BLaER1 treated with 17β-estradiol and CSF1 and Interleukin-3, amounts not matched to agents 10 nM and 100 nM (cell line): ENCODE results near the gene TMEM37.
A peak's percentile ranks its signal among the peaks of the same experiment; 100 is the strongest.

Source experiments
- H3K27ac ChIP-seq, 11 experiments: shearing (Covaris generic); formaldehyde crosslinking; 2 replicates each; pipeline ENCODE4 v1.8.1; 2022
- H3K27me3 ChIP-seq, 11 experiments: shearing (Covaris generic); formaldehyde crosslinking; 2 replicates each; pipeline ENCODE4 v1.8.1; 2022
- H3K36me3 ChIP-seq, 11 experiments: shearing (Covaris generic); formaldehyde crosslinking; 2 replicates each; pipeline ENCODE4 v1.8.1; 2022
- H3K4me1 ChIP-seq, 10 experiments: shearing (Covaris generic); formaldehyde crosslinking; 2 replicates each; pipeline ENCODE4 v1.8.1; 2022
- H3K4me2 ChIP-seq, 11 experiments: shearing (Covaris generic); formaldehyde crosslinking; 2 replicates each; pipeline ENCODE4 v1.8.1; 2022
- H3K4me3 ChIP-seq, 10 experiments: shearing (Covaris generic); formaldehyde crosslinking; 2 replicates each; pipeline ENCODE4 v1.8.1; 2022
- H3K9ac ChIP-seq, 11 experiments: shearing (Covaris generic); formaldehyde crosslinking; 2 replicates each; pipeline ENCODE4 v1.8.1; 2022
- H3K9me3 ChIP-seq, 11 experiments: shearing (Covaris generic); formaldehyde crosslinking; replicated peaks in 1 of 11; 2 replicates each; pipeline ENCODE4 v1.8.1; 2022
- H4K20me1 ChIP-seq, 11 experiments: shearing (Covaris generic); formaldehyde crosslinking; 2 replicates each; pipeline ENCODE4 v1.8.1; 2022
- Cebpa-rat ChIP-seq, 11 experiments: shearing (Covaris generic); IDR thresholded peaks; 2 replicates each; pipeline ENCODE4 v1.8.1; 2022

Gene TMEM37

DNA sequence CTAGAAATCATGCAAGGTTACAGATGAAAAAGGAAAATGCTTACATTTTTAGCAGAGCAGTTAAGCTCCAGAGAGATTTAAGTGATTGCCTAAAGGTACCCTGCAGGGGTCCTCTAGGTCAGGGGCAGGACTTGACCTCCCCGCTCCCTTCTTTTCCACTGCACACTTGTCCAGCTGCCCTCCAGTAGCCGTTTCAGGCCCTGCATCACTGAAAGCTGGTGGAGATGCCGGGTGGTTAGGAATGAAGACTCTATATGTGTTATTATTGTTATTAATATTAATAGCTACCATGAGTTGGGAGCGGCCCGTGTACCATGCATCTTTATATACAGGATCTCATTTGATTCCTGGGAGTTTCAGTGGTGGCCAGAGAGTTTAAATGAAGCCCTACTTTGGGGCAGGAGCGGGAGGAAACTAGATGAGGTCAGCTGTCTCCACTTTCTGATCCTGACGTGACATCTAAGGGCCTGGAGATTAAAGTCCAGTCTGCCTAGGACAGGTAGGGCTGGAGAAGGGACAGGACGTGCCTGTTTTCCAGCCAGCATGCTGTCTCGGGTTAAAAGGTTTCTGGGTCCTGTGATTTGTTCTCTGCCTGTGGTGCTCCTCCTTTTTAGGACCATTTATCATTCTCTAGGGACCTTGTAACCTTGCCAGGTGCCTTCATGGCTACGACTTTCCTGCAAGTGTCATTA, 2.1 kb downstream of the TMEM37 start:
- peaks cover 21 to 57% (median 32%) of the 10 kb centered on the region in 10 experiments for H3K4me1 ChIP-seq
- peak overlapping the region in 3 of 11 experiments; percentile 88 to 99 (median 97); a peak in 7 of 22 replicates for H3K4me2 ChIP-seq
- no peak for TF ChIP-seq Cebpa-rat (IDR thresholded peaks at IDR 0.05)
- no peak overlapping the region for H3K27ac ChIP-seq
- peaks cover 0 to 45% (median 0%) of the 10 kb centered on the region in 11 experiments; a peak in 5 of 22 replicates for H3K36me3 ChIP-seq
- H4K20me1 ChIP-seq: peaks cover 8 to 67% (median 18%) of the 10 kb centered on the region in 11 experiments; a peak in 15 of 22 replicates
- peak overlapping the region in 2 of 11 experiments; percentile 95 to 97; a peak in 4 of 22 replicates for H3K9ac ChIP-seq
- peaks cover 0 to 26% (median 14%) of the 10 kb centered on the region in 11 experiments; a peak in 16 of 22 replicates for H3K27me3 ChIP-seq
- H3K9me3 ChIP-seq: no peaks in the 10 kb centered on the region
- peak overlapping the region in 3 of 10 experiments; percentile 70 to 79 (median 70); a peak in 4 of 20 replicates for H3K4me3 ChIP-seq

DNA sequence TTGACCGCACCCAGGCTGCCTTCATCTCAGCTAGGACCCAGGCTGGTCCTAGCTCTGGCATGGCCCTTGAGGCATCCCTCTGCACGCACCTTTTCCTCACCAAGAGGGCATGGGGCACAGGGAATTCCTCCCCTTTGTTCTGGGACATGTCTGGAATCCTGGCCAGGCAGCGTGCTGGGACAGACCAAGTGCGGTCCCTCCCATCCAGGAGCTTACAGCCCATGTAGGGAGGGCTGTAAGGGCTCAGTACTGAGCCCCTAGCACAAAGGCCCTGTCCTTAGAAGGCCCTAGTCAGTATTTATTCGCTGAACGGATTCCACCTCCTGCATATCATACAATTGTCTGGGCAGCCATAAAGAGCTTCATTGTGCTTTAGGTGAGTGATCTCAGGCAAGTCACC, 3.0 kb downstream of the TMEM37 start:
- peaks cover 21 to 49% (median 31%) of the 10 kb centered on the region in 10 experiments for H3K4me1 ChIP-seq
- H4K20me1 ChIP-seq: peaks cover 8 to 76% (median 17%) of the 10 kb centered on the region in 11 experiments; a peak in 14 of 22 replicates
- TF ChIP-seq Cebpa-rat (IDR thresholded peaks at IDR 0.05): no peak
- no peak overlapping the region for H3K27ac ChIP-seq
- H3K4me3 ChIP-seq: 0 out of 20 replicates have a peak overlapping the region, but pooled peaks of 1 of the 10 experiments have one; percentile 70
- H3K36me3 ChIP-seq: peaks cover 0 to 54% (median 0%) of the 10 kb centered on the region in 11 experiments; a peak in 5 of 22 replicates
- peaks cover 0 to 26% (median 13%) of the 10 kb centered on the region in 11 experiments; a peak in 16 of 22 replicates for H3K27me3 ChIP-seq
- H3K9me3 ChIP-seq: no peaks in the 10 kb centered on the region
- H3K9ac ChIP-seq: peak overlapping the region in 2 of 11 experiments; percentile 63 to 95; a peak in 2 of 22 replicates
- H3K4me2 ChIP-seq: peak overlapping the region in 3 of 11 experiments; percentile 88 to 99 (median 97); a peak in 4 of 22 replicates

DNA sequence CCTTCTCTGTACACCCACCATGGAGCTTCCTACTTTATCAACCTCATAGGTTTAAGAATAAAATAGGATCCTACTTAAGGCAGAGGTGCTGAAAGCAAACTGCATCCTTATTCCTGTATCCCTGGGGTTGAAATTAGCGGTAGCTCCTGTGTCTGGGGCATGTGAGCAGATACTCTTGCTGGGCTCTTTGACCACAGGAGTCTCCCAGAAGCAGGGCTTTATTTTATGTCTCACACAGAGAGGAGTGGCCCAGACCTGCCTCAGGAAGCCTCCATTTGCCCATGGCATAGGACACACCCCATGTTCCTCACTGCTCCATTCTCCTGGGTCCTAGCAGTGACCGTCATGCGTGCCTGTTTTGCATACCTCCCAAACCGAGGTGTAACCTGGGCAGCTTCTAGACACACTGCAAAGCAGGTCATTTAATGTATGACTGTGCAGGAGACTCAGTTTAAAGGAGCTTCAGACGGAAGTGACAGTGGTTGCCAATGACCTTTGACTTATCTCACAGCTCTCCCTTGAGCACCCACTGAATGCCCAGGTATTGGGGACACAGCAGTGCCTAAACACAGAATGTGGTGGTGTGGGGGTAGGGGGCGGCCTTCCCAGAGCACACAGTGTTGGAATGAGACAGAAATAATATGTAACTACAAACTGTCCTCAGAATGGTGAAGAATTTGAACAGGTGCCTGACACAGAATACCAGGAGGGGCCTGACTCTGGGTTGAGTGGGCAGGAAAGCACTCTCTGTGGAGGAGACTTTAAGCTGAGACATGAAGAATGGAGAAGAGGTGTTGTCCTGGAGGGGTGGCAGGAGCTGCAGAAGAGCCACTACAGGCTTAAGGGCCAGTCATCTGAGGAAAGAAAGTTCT, 3.7 kb downstream of the TMEM37 start:
- Histone ChIP-seq H3K4me3 (no peak overlapping the region), H3K27me3 (peaks cover 0 to 19% (median 13%) of the 10 kb centered on the region in 11 experiments; a peak in 16 of 22 replicates)
- TF ChIP-seq Cebpa-rat (IDR thresholded peaks at IDR 0.05): no peak

DNA sequence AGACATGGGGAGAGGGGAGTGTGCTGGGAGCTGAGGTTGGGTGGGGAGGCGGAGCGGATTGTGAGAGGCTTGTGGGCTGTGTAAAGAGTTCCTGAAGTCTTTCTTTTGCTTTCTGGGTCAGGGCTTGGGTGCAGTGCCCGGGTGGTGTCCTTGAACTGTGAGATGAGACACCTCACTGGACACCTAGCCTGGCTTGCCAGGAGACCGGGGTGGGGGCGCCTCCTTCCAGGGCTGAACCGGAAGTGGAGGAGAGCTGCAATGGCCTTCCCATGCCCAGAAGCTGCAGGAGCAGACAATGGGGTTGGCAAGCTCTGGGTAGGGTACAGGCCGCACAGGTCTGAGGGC, 4.3 kb downstream of the TMEM37 start:
- Histone ChIP-seq H3K9me3 (no peaks in the 10 kb centered on the region), H3K4me3 (no peak overlapping the region), H3K27me3 (peaks cover 0 to 16% (median 13%) of the 10 kb centered on the region in 11 experiments; a peak in 16 of 22 replicates), H3K4me1 (peaks cover 15 to 37% (median 18%) of the 10 kb centered on the region in 10 experiments), H3K4me2 (peak overlapping the region in 2 of 11 experiments; percentile 97 to 99; a peak in 3 of 22 replicates), H3K27ac (no peak overlapping the region), H3K36me3 (peaks cover 0 to 61% (median 0%) of the 10 kb centered on the region in 11 experiments; a peak in 5 of 22 replicates), H3K9ac (peak overlapping the region in 2 of 11 experiments; percentile 63 to 95; a peak in 2 of 22 replicates), H4K20me1 (peaks cover 0 to 88% (median 11%) of the 10 kb centered on the region in 11 experiments; a peak in 12 of 22 replicates)
- TF ChIP-seq Cebpa-rat (IDR thresholded peaks at IDR 0.05): no peak

More for the DNA sequence above, 3.7 kb downstream of the TMEM37 start:
- Histone ChIP-seq H3K4me2 (peak overlapping the region in 2 of 11 experiments; percentile 97 to 99; a peak in 4 of 22 replicates), H3K4me1 (peaks cover 21 to 43% (median 24%) of the 10 kb centered on the region in 10 experiments), H3K9ac (peak overlapping the region in 2 of 11 experiments; percentile 63 to 95; a peak in 2 of 22 replicates), H3K9me3 (no peaks in the 10 kb centered on the region), H3K36me3 (peaks cover 0 to 60% (median 0%) of the 10 kb centered on the region in 11 experiments; a peak in 5 of 22 replicates), H4K20me1 (peaks cover 2 to 82% (median 15%) of the 10 kb centered on the region in 11 experiments; a peak in 13 of 22 replicates), H3K27ac (no peak overlapping the region)

DNA sequence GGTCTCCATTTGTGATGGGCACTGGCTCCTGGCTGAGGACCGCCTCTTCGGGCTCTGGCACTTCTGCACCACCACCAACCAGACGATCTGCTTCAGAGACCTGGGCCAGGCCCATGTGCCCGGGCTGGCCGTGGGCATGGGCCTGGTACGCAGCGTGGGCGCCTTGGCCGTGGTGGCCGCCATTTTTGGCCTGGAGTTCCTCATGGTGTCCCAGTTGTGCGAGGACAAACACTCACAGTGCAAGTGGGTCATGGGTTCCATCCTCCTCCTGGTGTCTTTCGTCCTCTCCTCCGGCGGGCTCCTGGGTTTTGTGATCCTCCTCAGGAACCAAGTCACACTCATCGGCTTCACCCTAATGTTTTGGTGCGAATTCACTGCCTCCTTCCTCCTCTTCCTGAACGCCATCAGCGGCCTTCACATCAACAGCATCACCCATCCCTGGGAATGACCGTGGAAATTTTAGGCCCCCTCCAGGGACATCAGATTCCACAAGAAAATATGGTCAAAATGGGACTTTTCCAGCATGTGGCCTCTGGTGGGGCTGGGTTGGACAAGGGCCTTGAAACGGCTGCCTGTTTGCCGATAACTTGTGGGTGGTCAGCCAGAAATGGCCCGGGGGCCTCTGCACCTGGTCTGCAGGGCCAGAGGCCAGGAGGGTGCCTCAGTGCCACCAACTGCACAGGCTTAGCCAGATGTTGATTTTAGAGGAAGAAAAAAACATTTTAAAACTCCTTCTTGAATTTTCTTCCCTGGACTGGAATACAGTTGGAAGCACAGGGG, 5.5 kb downstream of the TMEM37 start:
- Histone ChIP-seq H3K4me1 (peaks cover 6 to 36% (median 8%) of the 10 kb centered on the region in 10 experiments), H3K4me2 (no peak overlapping the region), H3K27me3 (peaks cover 0 to 12% (median 9%) of the 10 kb centered on the region in 11 experiments; a peak in 16 of 22 replicates), H4K20me1 (peaks cover 0 to 97% (median 8%) of the 10 kb centered on the region in 11 experiments; a peak in 11 of 22 replicates), H3K36me3 (peaks cover 0 to 61% (median 0%) of the 10 kb centered on the region in 11 experiments; a peak in 5 of 22 replicates), H3K9me3 (no peaks in the 10 kb centered on the region), H3K4me3 (no peak overlapping the region), H3K27ac (no peak overlapping the region), H3K9ac (0 out of 22 replicates have a peak overlapping the region, but pooled peaks of 1 of the 11 experiments have one; percentile 5)
- TF ChIP-seq Cebpa-rat (IDR thresholded peaks at IDR 0.05): no peak

DNA sequence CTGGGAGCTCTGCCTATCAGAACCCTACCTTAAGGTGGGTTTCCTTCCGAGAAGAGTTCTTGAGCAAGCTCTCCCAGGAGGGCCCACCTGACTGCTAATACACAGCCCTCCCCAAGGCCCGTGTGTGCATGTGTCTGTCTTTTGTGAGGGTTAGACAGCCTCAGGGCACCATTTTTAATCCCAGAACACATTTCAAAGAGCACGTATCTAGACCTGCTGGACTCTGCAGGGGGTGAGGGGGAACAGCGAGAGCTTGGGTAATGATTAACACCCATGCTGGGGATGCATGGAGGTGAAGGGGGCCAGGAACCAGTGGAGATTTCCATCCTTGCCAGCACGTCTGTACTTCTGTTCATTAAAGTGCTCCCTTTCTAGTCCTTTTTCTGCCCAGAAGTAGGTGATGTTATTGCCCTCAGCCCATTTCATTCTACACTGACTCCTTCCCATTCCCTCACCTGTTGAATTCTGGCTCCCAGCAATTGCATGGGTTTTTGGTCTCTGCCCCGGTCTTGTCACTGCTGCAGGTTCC, 6.5 kb downstream of the TMEM37 start:
- H3K4me2 ChIP-seq: no peak overlapping the region
- peaks cover 0 to 30% (median 0%) of the 10 kb centered on the region in 10 experiments; a peak in 6 of 20 replicates for H3K4me1 ChIP-seq
- H3K9me3 ChIP-seq: no peaks in the 10 kb centered on the region
- no peak overlapping the region for H3K4me3 ChIP-seq
- peaks cover 0 to 61% (median 0%) of the 10 kb centered on the region in 11 experiments; a peak in 5 of 22 replicates for H3K36me3 ChIP-seq
- H4K20me1 ChIP-seq: peaks cover 0 to 100% (median under 1%) of the 10 kb centered on the region in 11 experiments; a peak in 9 of 22 replicates
- H3K9ac ChIP-seq: no peak overlapping the region
- TF ChIP-seq Cebpa-rat (IDR thresholded peaks at IDR 0.05): no peak
- H3K27me3 ChIP-seq: peaks cover 0 to 2% (median 0%) of the 10 kb centered on the region in 11 experiments; a peak in 5 of 22 replicates
- H3K27ac ChIP-seq: no peak overlapping the region

DNA sequence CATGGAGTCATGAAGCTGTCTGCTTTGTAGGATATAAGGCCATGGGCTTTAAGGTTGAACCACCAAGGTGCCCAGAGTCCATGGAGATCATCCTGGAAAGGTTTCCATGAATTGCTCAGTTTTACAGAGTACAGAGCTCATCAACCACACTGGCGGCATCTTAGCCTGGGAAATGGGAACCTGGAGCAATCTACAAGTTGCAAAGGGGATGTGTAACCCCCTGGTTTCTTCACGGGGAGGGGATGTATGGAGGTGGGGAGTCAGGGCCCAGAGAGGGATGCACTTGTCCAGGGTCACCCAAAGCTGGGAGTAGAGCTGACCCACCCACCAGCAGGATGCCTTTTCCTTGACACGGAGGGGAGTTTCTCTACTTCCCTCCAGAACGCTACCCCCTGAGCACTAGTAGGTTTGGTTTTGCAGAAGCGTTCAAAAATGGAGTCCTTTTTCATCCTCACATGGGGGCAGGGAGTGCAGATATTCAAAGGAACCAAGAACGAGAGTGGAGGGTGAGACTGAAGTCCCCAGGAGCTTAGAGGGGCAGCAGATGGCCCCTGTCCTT, 7.2 kb downstream of the TMEM37 start:
- TF ChIP-seq Cebpa-rat (IDR thresholded peaks at IDR 0.05): no peak
- H3K4me3 ChIP-seq: no peak overlapping the region
- H3K27ac ChIP-seq: no peak overlapping the region
- H3K27me3 ChIP-seq: no peaks in the 10 kb centered on the region
- peaks cover 0 to 61% (median 0%) of the 10 kb centered on the region in 11 experiments; a peak in 5 of 22 replicates for H3K36me3 ChIP-seq
- no peak overlapping the region for H3K4me2 ChIP-seq
- H3K9me3 ChIP-seq: no peaks in the 10 kb centered on the region
- peaks cover 0 to 24% (median 0%) of the 10 kb centered on the region in 10 experiments; a peak in 6 of 20 replicates for H3K4me1 ChIP-seq
- H4K20me1 ChIP-seq: peaks cover 0 to 100% (median 0%) of the 10 kb centered on the region in 11 experiments; a peak in 9 of 22 replicates
- H3K9ac ChIP-seq: no peak overlapping the region
